ENCODE results near the gene SEMG2. TPM values are rescaled to one million over a fixed set of nuclear protein-coding genes. Genes with fewer than 3 reads are reported as not detected.
A peak's percentile ranks its signal among the peaks of the same experiment; 100 is the strongest.

SEMG2 gene
- total and polyA plus RNA-seq, 2 of the 13 experiments (the other 11 are each of a cell fraction or from before 2014, with no cell fraction given), result not detected

GRCh38 chr20:45211569-45212474, 9.4 kb upstream of the SEMG2 start:
- ChIA-PET POLR2A (no interaction called here), CTCF (ENCODE audit: low intra/inter-chr PET ratio, low total read pairs) (no interaction called here)
- intact Hi-C loops (cut with micrococcal nuclease; ENCODE audit: unreplicated experiment) (no loop called here), in situ Hi-C loops (cut with HindIII; ENCODE audit: extremely low pct_ligation_motif_present, low pct_unique_long_range_greater_than_20kb) (no loop called here)
- H3K79me2 ChIP-seq (ENCODE audit: insufficient read depth, low read length), result no peaks in the 10 kb centered on the region
- 0 out of 5 replicates have a peak, but pooled peaks cover 0 to 6% of the 10 kb centered on the region in 2 experiments for H3K27me3 ChIP-seq (ENCODE audit: control insufficient read depth in 1 of 2, insufficient read depth in 2 of 2, low read length in 2 of 2)
- no peak overlapping the region for H2AFZ ChIP-seq (ENCODE audit: low read length)
- no peaks in the 10 kb centered on the region for H3K4me1 ChIP-seq (ENCODE audit: insufficient read depth, low read length)
- H3K9me3 ChIP-seq (ENCODE audit: low read length), result no peaks in the 10 kb centered on the region
- no peaks in the 10 kb centered on the region for H4K20me1 ChIP-seq (ENCODE audit: insufficient read depth, low read length)
- FAIRE-seq (no peak), ATAC-seq (no peak), DNase-seq (ENCODE audit: low spot score) (no peak)
- TF ChIP-seq FOXP1 (IDR thresholded peaks at IDR 0.05) (peak; percentile 39; the same call in 1 of the 2 replicates), FOXP1 (CRISPR knock-in tag; IDR thresholded peaks at IDR 0.05) (no peak), FOXJ3 (CRISPR knock-in tag; IDR thresholded peaks at IDR 0.05; ENCODE audit: borderline replicate concordance) (no peak), HNRNPK (IDR thresholded peaks at IDR 0.05; ENCODE audit: low read depth, low read length, poor library complexity, severe bottlenecking) (peak; percentile 21)
- H3K4me2 ChIP-seq (ENCODE audit: low read depth, low read length), result no peak overlapping the region
- BruUV-seq (replicated peaks), result no TSS peak
- no peak overlapping the region for H3K4me3 ChIP-seq (replicated peaks in 1 of 3; ENCODE audit: insufficient read depth in 1 of 3, low read depth in 2 of 3, low read length in 3 of 3)
- H3K27ac ChIP-seq (ENCODE audit: extremely low read length, insufficient read depth, low read length), result no peak overlapping the region
- no peak overlapping the region for H3K9ac ChIP-seq (ENCODE audit: insufficient read depth, low read depth, low read length)
- H3K36me3 ChIP-seq (replicated peaks in 1 of 2; ENCODE audit: control insufficient read depth in 1 of 2, insufficient read depth in 2 of 2, low read length in 2 of 2), result no peaks in the 10 kb centered on the region

- no peak overlapping the region for H3K4me3 ChIP-seq (replicated peaks in 1 of 3; ENCODE audit: insufficient read depth in 1 of 3, low read depth in 2 of 3, low read length in 3 of 3)
- TF ChIP-seq BORCS8-MEF2B (CRISPR knock-in tag; IDR thresholded peaks at IDR 0.05) (no peak), MAFF (IDR thresholded peaks at IDR 0.05; ENCODE audit: low read depth, low read length) (peak; percentile 75), RBM39 (IDR thresholded peaks at IDR 0.05; ENCODE audit: low read depth, low read length, poor library complexity, severe bottlenecking) (no peak), ZNF282 (IDR thresholded peaks at IDR 0.05; ENCODE audit: partially characterized antibody) (no peak), ZC3H13 (CRISPR knock-in tag; IDR thresholded peaks at IDR 0.05) (no peak), GPN1 (CRISPR knock-in tag; IDR thresholded peaks at IDR 0.05; ENCODE audit: borderline replicate concordance) (no peak), ZNF275 (CRISPR knock-in tag; IDR thresholded peaks at IDR 0.05; ENCODE audit: borderline replicate concordance) (no peak), MAFK (conservative IDR thresholded peaks at IDR 0.05 in 1 of 2, IDR thresholded peaks at IDR 0.05 in 1 of 2; ENCODE audit: low read length in 2 of 2) (peak; percentile 82 to 88), GTF2F1 (IDR thresholded peaks at IDR 0.05; ENCODE audit: low read length) (no peak), LCORL (IDR thresholded peaks at IDR 0.05) (no peak), LCORL (CRISPR knock-in tag; IDR thresholded peaks at IDR 0.05) (no peak)
- H4K20me1 ChIP-seq (ENCODE audit: insufficient read depth, low read length), result no peaks in the 10 kb centered on the region
- ChIA-PET CTCF (ENCODE audit: low intra/inter-chr PET ratio, low total read pairs) (no interaction called here), POLR2A (no interaction called here)
- DNase-seq (ENCODE audit: low spot score) (no peak), ATAC-seq (no peak), FAIRE-seq (no peak)
- no peak overlapping the region for H3K4me2 ChIP-seq (ENCODE audit: low read depth, low read length)
- no peaks in the 10 kb centered on the region for H3K36me3 ChIP-seq (replicated peaks in 1 of 2; ENCODE audit: control insufficient read depth in 1 of 2, insufficient read depth in 2 of 2, low read length in 2 of 2)
- H3K27ac ChIP-seq (ENCODE audit: extremely low read length, insufficient read depth, low read length), result no peak overlapping the region
- H3K9ac ChIP-seq (ENCODE audit: insufficient read depth, low read depth, low read length), result no peak overlapping the region
- under 1% methylated on average over 3 of the region's 3 CpGs for WGBS (ENCODE audit: low lambda C conversion rate)
- H3K27me3 ChIP-seq (ENCODE audit: control insufficient read depth in 1 of 2, insufficient read depth in 2 of 2, low read length in 2 of 2), result no peaks in the 10 kb centered on the region
- no peaks in the 10 kb centered on the region for H3K4me1 ChIP-seq (ENCODE audit: insufficient read depth, low read length)
- intact Hi-C loops (cut with micrococcal nuclease; ENCODE audit: unreplicated experiment) (no loop called here), in situ Hi-C loops (cut with HindIII; ENCODE audit: extremely low pct_ligation_motif_present, low pct_unique_long_range_greater_than_20kb) (no loop called here)
- no peaks in the 10 kb centered on the region for H3K9me3 ChIP-seq (ENCODE audit: low read length)
- no peak overlapping the region for H2AFZ ChIP-seq (ENCODE audit: low read length)
- no TSS peak for BruUV-seq (replicated peaks)
- H3K79me2 ChIP-seq (ENCODE audit: insufficient read depth, low read length), result no peaks in the 10 kb centered on the region
Measured at GRCh38 chr20:45212836-45213235, 8.3 kb upstream of the SEMG2 start.
